Tibial nerve (tissue), 4 donors: ENCODE results near the gene KRTAP1-5. TPM values are rescaled to one million over a fixed set of nuclear protein-coding genes. Genes with fewer than 3 reads are reported as not detected.

Experiments used
- DNase-seq, 2 donors: peaks; one replicate each; pipeline ENCODE4 v3.0.0-alpha.2; 2019; ENCODE audit warnings: low spot score in 2 of 2
- H3K27ac ChIP-seq, 4 donors: fragments of 200-600 bp; sonication (generic) in 3 of 4; one replicate each; pipeline ENCODE4 v1.5.1; 2017 to 2019; ENCODE audit warnings: mild to moderate bottlenecking in 1 of 4
- H3K27me3 ChIP-seq, 2 donors: fragments of 200-600 bp; sonication (generic) in 1 of 2; one replicate each; pipeline versions ENCODE4 v1.5.1 to v1.6.0; 2017 to 2019
- H3K36me3 ChIP-seq, 3 donors: fragments of 200-600 bp; sonication (generic); one replicate each; pipeline ENCODE4 v1.5.1; 2018 to 2019
- H3K4me1 ChIP-seq, 4 donors: fragments of 200-600 bp; sonication (generic) in 3 of 4; one replicate each; pipeline ENCODE4 v1.5.1; 2017 to 2019
- H3K4me3 ChIP-seq, 4 donors: fragments of 200-600 bp; sonication (generic) in 3 of 4; one replicate each; pipeline ENCODE4 v1.5.1; 2017 to 2019; ENCODE audit warnings: mild to moderate bottlenecking in 1 of 4, moderate library complexity in 1 of 4
- H3K9me3 ChIP-seq, 4 donors: fragments of 200-600 bp; sonication (generic) in 3 of 4; one replicate each; pipeline ENCODE4 v1.5.1; 2017 to 2019
- CTCF ChIP-seq, 5 experiments: fragments of 200-600 bp in 3 of 5; fragments of 450-650 bp in 2 of 5; sonication (generic) in 3 of 5; IDR thresholded peaks; one replicate each; pipeline ENCODE4 v1.5.1; 2016 to 2019; ENCODE audit warnings: antibody characterized with exemption in 5 of 5, mild to moderate bottlenecking in 3 of 5, moderate library complexity in 2 of 5
- EP300 ChIP-seq, 2 donors: sonication (generic); formaldehyde crosslinking; IDR thresholded peaks; one replicate each; pipeline ENCODE4 v1.6.1; 2017; ENCODE audit warnings: antibody characterized with exemption in 2 of 2, mild to moderate bottlenecking in 1 of 2
- POLR2A ChIP-seq, 2 donors: fragments of 450-650 bp; IDR thresholded peaks; one replicate each; pipeline ENCODE4 v1.6.1; 2017; ENCODE audit warnings: antibody characterized with exemption in 2 of 2, mild to moderate bottlenecking in 2 of 2, moderate library complexity in 2 of 2
- WGBS, 2 donors: methylation state at CpG; one replicate each; pipeline ENCODE4 v1.1.5; 2018; 5-methylcytosine and 5-hydroxymethylcytosine counted together
- total RNA-seq, 4 donors: library from RNA; depleted of rRNA; stranded (reverse); fragments of >200 nt; gene quantifications; one replicate each; pipeline ENCODE4 v1.1.0, GENCODE V29; 2016

KRTAP1-5 gene
- total RNA-seq, 4 donors from 2014 or later = 0.60 TPM; not detected in 3

GRCh38 chr17:41009301-41009760 lies 17.7 kb downstream of the KRTAP1-5 start:
- Histone ChIP-seq H3K27ac (no peak overlapping the region), H3K27me3 (no peaks in the 10 kb centered on the region), H3K4me1 (no peaks in the 10 kb centered on the region), H3K9me3 (no peaks in the 10 kb centered on the region), H3K4me3 (no peak overlapping the region), H3K36me3 (no peaks in the 10 kb centered on the region)
- 46 to 52% methylated on average over 4 of the region's 4 CpGs for WGBS, 2 donors
- DNase-seq = no peak
- no peak for TF ChIP-seq EP300 (IDR thresholded peaks at IDR 0.05)
- no peak for TF ChIP-seq CTCF (IDR thresholded peaks at IDR 0.05)
- no peak for TF ChIP-seq POLR2A (IDR thresholded peaks at IDR 0.05)

GRCh38 chr17:41008811-41009210 lies 18.2 kb downstream of the KRTAP1-5 start, which contains the start of gene KRTAP3-1:
KRTAP3-1 (minus strand) TSS chr17:41009128; CDS start chr17:41009074, 54 bp downstream.
- 82 to 83% methylated on average over 8 of the region's 8 CpGs for WGBS, 2 donors
- no peak for DNase-seq

GRCh38 chr17:41004397-41004796 lies 22.6 kb downstream of the KRTAP1-5 start:
- TF ChIP-seq CTCF (IDR thresholded peaks at IDR 0.05) (no peak), EP300 (IDR thresholded peaks at IDR 0.05) (no peak), POLR2A (IDR thresholded peaks at IDR 0.05) (no peak)
- Histone ChIP-seq H3K36me3 (no peaks in the 10 kb centered on the region), H3K4me3 (no peak overlapping the region), H3K27ac (no peak overlapping the region), H3K4me1 (no peaks in the 10 kb centered on the region), H3K9me3 (no peaks in the 10 kb centered on the region), H3K27me3 (no peaks in the 10 kb centered on the region)
- no peak for DNase-seq
- WGBS, 2 donors = 93 to 96% methylated on average over 3 of the region's 3 CpGs

More at GRCh38 chr17:41008811-41009210, 18.2 kb downstream of the KRTAP1-5 start, which contains the start of gene KRTAP3-1:
- H3K27ac ChIP-seq = no peak within 1 kb of the TSS
- H3K36me3 ChIP-seq = no peaks in the 10 kb centered on the region
- no peak within 1 kb of the TSS for H3K4me3 ChIP-seq
- H3K4me1 ChIP-seq = no peaks in the 10 kb centered on the region
- TF ChIP-seq CTCF (IDR thresholded peaks at IDR 0.05) (no peak), POLR2A (IDR thresholded peaks at IDR 0.05) (no peak), EP300 (IDR thresholded peaks at IDR 0.05) (no peak)
- no peaks in the 10 kb centered on the region for H3K27me3 ChIP-seq
- H3K9me3 ChIP-seq = no peaks in the 10 kb centered on the region

- WGBS, 2 donors = 65 to 68% methylated on average over 4 of the region's 4 CpGs
- DNase-seq = no peak
- TF ChIP-seq POLR2A (IDR thresholded peaks at IDR 0.05) = no peak
- no peak for TF ChIP-seq CTCF (IDR thresholded peaks at IDR 0.05)
- no peak for TF ChIP-seq EP300 (IDR thresholded peaks at IDR 0.05)
Measured at GRCh38 chr17:41003926-41004325, 23.1 kb downstream of the KRTAP1-5 start.

GRCh38 chr17:41002814-41003213 lies 24.2 kb downstream of the KRTAP1-5 start:
- no peak for TF ChIP-seq CTCF (IDR thresholded peaks at IDR 0.05)
- TF ChIP-seq POLR2A (IDR thresholded peaks at IDR 0.05) = no peak
- TF ChIP-seq EP300 (IDR thresholded peaks at IDR 0.05) = no peak
- 35 to 40% methylated on average over 5 of the region's 5 CpGs for WGBS, 2 donors
- no peaks in the 10 kb centered on the region for H3K36me3 ChIP-seq

More at GRCh38 chr17:41003926-41004325, 23.1 kb downstream of the KRTAP1-5 start:
- Histone ChIP-seq H3K4me1 (no peaks in the 10 kb centered on the region), H3K9me3 (no peaks in the 10 kb centered on the region), H3K36me3 (no peaks in the 10 kb centered on the region), H3K4me3 (no peak overlapping the region), H3K27ac (no peak overlapping the region), H3K27me3 (no peaks in the 10 kb centered on the region)

More at GRCh38 chr17:41002814-41003213, 24.2 kb downstream of the KRTAP1-5 start:
- no peak for DNase-seq
- H3K4me3 ChIP-seq = no peak overlapping the region
- no peaks in the 10 kb centered on the region for H3K4me1 ChIP-seq
- no peaks in the 10 kb centered on the region for H3K9me3 ChIP-seq
- no peaks in the 10 kb centered on the region for H3K27me3 ChIP-seq
- H3K27ac ChIP-seq = no peak overlapping the region
